Activated CD4-positive, CD25-positive, alpha-beta regulatory T cell treated with anti-CD3 and anti-CD28 coated beads, Interleukin-2, amount 50 U/mL, for 24 hours (primary cell): ENCODE data around the gene GOLGA8B.
"Not testable (repeated sequence)": the region's sequence is repeated elsewhere in the genome, so short reads cannot be mapped to it uniquely, and the experiment has no call there.

Experiments used
- ATAC-seq, 2 donors: fragments of 150-1000 bp; cut with Tn5 transposase; one replicate each; pipeline ENCODE4 v1.10.0; 2021; ENCODE audit warnings: mild to moderate bottlenecking in 1 of 2, moderate library complexity in 1 of 2

Gene GOLGA8B, protein sequence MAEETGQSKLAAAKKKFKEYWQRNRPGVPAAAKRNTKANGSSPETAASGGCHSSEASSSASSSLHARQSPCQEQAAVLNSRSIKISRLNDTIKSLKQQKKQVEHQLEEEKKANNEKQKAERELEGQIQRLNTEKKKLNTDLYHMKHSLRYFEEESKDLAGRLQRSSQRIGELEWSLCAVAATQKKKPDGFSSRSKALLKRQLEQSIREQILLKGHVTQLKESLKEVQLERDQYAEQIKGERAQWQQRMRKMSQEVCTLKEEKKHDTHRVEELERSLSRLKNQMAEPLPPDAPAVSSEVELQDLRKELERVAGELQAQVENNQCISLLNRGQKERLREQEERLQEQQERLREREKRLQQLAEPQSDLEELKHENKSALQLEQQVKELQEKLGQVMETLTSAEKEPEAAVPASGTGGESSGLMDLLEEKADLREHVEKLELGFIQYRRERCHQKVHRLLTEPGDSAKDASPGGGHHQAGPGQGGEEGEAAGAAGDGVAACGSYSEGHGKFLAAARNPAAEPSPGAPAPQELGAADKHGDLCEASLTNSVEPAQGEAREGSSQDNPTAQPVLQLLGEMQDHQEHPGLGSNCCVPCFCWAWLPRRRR

GRCh38 chr15:34583399-34584329, at the start of gene GOLGA8B:
Gene GOLGA8B (minus strand): TSS chr15:34583651. CDS start chr15:34535912, 47,739 bp downstream.
- ATAC-seq, result peak; percentile 78 to 82

- ATAC-seq, result not testable (repeated sequence)
Measured at GRCh38 chr15:34633165-34633564, 49.7 kb upstream of the GOLGA8B start.

- ATAC-seq, result peak in 1 of 2 donors; percentile 49
Measured at GRCh38 chr15:34628577-34629152, 45.2 kb upstream of the GOLGA8B start.

- no peak for ATAC-seq
Measured at GRCh38 chr15:34625007-34625406, 41.6 kb upstream of the GOLGA8B start.

GRCh38 chr15:34621675-34622074, 38.2 kb upstream of the GOLGA8B start:
- no peak for ATAC-seq

DNA sequence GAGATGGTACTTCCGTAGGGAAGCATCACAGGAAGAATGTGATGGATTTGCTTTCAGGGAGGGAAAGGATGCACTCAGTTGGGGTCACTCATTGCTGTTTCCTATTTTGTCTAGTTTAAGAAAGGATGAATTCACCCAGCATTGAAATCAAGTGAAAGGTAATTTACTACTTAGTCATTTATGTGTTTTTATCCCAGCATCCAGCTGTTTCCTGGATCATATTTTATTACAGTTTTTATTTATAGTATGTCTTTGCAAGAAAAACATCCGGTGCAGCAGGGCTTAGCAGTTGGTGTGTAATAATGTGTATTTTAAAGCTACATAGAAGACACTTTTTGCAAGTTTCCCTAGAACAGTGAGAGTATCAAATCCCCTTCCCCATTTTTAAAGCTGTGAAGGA, 37.4 kb upstream of the GOLGA8B start:
- ATAC-seq, result no peak

DNA sequence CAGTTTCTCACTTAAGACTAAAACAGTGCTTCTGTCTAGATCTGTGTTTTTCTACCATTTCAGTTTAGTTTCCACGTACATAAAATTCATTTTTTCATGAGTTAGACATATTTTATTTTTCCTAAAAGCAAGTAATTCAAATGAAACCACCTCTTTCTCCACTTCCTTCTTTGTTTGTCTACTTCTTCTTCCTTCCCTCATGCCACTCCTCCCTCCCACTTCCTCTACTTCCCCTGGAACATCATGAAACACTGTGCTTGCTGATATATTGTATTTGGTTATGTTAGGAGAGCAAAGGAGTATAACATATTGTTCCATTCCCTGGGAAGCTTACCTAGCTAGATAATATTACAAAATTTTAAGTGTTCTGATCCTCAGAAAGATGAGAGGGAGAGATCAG, 36.7 kb upstream of the GOLGA8B start:
- no peak for ATAC-seq

DNA sequence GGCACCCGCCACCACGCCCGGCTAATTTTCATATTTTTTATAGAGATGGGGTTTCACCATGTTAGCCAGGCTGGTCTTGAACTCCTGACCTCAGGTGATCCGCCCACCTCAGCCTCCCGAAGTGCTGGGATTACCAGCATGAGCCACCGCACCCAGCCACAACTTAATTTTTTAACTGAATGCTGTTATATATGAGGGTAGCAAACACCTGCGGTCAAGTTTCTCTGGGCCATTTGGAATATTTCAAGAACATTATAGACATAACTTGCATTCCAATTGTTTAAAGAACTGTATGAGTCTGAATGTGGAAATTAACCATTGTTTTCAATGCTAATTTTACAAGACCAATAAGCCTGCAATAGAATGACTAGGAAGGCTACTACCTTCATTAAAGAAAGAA, 35.7 kb upstream of the GOLGA8B start:
- ATAC-seq, result no peak

- no peak for ATAC-seq
Measured at GRCh38 chr15:34618073-34618472, 34.6 kb upstream of the GOLGA8B start.

DNA sequence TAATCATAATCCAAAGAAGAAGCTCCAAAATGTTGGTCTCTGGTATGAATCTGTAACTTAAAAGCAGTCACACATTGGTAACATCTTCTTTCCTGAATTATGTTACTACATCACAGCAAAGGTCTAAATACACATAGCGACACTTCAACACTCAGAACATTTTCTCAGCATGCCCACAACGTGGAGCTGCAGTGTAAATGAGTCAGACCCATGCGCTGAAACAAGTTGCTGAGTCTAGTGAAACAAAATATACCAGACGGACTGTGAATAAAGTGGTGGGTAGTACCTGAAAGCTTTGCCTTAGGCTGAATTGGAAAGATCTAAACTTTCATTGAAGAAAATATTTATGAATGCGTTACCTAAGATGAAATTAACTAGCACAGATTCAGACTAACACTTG, 33.2 kb upstream of the GOLGA8B start:
- peak in 1 of 2 donors; percentile 51 for ATAC-seq

DNA sequence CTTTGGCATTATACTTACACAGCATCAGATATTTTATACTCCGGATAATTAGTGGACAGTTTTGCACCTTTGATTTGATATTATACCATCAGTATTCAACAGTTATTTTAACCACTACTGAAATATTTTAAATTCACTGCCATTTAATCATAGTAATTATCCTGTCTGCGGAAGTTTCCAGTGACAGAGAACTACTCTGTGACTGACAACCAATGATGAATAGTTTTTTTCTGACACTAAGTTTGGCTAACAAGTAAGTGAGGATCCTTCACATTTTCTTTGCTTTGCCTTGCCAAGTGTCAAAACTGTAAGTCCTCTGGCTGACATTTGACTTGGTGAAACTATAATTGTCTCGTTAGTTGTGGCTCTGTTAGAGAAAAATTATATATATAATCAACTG, 30.5 kb upstream of the GOLGA8B start:
- no peak for ATAC-seq

DNA sequence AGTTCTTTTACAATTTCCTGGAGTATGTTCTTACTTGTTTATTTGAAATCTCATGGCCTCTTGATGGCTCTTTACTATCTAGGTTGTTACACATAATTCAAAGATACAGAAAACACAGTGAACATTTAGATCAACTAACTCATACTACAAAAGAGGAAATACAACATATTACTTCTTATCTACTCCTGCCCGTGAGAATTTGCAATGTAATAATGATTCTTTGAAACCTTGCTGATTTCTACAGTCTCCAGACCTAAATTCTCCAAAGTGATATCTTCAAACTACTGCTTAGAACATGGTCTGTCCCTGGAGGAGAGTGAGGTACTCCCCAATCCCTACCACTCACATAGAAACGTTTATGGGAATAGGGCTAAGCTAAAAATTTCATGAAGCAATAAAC, 29.9 kb upstream of the GOLGA8B start:
- no peak for ATAC-seq

DNA sequence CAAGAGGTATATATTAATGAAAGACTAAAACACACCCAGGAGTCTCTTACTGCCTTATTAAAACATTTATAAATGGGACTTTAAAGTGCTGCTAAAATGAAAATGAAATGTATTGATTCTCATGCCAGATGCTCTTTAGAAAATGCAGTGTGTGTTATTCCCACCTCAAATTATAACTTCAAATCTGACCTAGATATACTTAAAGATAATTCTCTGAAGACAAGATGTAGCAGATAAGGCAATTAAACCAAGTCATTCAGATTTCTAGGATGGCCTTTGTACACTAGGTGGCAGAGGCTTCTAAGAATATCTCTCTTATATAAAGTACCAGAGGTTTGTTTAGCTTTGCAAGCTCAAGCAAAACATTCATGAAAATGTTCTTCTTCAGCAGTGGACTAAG, 26.9 kb upstream of the GOLGA8B start:
- no peak for ATAC-seq

GRCh38 chr15:34609102-34610057, 25.9 kb upstream of the GOLGA8B start:
- ATAC-seq, result peak in 1 of 2 donors; percentile 24

DNA sequence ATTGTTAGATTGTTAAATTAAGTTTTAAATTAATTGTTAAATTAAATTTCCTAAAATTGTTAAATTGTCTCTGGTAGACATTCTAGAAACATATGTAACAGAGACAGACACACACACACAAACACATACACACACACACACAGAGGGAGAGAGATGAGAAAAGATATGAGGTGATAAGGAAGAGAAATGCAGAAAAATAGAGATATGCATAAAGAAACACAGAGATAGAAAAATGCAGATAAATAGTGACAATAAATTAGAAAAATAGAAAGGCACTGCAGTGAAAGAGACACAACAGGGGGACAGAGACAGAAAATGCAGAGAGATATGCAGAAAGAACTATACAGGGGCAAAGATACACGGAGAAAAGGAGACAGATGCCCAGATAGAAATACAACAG, 25.1 kb upstream of the GOLGA8B start:
- ATAC-seq, result no peak

DNA sequence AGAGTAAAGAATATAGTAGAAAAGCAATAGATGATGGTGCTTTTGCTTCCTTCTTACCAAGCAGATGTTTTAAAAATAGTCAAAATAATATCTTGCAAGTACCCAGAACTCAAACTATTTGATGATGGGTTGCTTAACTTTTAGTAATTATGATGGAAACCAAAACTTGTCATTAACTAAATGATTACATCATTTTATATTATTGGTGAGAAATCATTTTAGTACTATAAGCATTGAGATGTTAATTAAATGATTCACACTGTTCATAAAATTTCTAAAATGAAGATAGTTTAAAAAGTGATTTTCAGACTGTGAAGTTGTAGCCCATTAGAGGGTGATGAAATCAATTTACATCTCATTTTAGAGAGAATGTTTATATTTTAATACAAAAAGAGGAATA, 24.4 kb upstream of the GOLGA8B start:
- ATAC-seq, result no peak

DNA sequence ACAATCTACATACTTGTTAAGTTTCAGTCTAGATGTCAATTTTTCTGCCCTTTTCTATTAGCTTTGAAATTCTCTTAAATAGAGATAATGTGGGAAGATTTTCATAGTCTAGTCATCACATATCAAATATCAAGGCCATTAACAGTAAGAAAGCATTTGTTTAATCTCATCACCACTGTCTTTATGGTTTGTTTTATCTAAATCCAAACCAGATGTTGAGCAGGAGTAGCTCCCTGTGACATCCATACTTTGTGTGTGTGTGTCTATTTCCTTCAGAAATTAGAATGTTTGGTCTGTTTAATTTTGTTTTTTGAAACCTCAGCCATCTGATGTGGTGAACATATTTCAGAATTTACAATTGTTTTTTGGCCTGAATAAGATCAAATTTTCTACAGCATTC, 23.1 kb upstream of the GOLGA8B start:
- ATAC-seq, result no peak

- ATAC-seq, result no peak
Measured at GRCh38 chr15:34606131-34606530, 22.7 kb upstream of the GOLGA8B start.

GRCh38 chr15:34603095-34603494, 19.6 kb upstream of the GOLGA8B start:
- no peak for ATAC-seq

- no peak for ATAC-seq
Measured at GRCh38 chr15:34600923-34601322, 17.5 kb upstream of the GOLGA8B start.

GRCh38 chr15:34598799-34599585, 15.5 kb upstream of the GOLGA8B start:
- no peak for ATAC-seq
